Measurements from ENCODE around the gene DDX21.
"Not testable (repeated sequence)": the region's sequence is repeated elsewhere in the genome, so short reads cannot be mapped to it uniquely, and the experiment has no call there.

GRCh38 chr10:68979738-68980137 lies 23.8 kb downstream of the DDX21 start:
- TF ChIP-seq, protein P1, sequence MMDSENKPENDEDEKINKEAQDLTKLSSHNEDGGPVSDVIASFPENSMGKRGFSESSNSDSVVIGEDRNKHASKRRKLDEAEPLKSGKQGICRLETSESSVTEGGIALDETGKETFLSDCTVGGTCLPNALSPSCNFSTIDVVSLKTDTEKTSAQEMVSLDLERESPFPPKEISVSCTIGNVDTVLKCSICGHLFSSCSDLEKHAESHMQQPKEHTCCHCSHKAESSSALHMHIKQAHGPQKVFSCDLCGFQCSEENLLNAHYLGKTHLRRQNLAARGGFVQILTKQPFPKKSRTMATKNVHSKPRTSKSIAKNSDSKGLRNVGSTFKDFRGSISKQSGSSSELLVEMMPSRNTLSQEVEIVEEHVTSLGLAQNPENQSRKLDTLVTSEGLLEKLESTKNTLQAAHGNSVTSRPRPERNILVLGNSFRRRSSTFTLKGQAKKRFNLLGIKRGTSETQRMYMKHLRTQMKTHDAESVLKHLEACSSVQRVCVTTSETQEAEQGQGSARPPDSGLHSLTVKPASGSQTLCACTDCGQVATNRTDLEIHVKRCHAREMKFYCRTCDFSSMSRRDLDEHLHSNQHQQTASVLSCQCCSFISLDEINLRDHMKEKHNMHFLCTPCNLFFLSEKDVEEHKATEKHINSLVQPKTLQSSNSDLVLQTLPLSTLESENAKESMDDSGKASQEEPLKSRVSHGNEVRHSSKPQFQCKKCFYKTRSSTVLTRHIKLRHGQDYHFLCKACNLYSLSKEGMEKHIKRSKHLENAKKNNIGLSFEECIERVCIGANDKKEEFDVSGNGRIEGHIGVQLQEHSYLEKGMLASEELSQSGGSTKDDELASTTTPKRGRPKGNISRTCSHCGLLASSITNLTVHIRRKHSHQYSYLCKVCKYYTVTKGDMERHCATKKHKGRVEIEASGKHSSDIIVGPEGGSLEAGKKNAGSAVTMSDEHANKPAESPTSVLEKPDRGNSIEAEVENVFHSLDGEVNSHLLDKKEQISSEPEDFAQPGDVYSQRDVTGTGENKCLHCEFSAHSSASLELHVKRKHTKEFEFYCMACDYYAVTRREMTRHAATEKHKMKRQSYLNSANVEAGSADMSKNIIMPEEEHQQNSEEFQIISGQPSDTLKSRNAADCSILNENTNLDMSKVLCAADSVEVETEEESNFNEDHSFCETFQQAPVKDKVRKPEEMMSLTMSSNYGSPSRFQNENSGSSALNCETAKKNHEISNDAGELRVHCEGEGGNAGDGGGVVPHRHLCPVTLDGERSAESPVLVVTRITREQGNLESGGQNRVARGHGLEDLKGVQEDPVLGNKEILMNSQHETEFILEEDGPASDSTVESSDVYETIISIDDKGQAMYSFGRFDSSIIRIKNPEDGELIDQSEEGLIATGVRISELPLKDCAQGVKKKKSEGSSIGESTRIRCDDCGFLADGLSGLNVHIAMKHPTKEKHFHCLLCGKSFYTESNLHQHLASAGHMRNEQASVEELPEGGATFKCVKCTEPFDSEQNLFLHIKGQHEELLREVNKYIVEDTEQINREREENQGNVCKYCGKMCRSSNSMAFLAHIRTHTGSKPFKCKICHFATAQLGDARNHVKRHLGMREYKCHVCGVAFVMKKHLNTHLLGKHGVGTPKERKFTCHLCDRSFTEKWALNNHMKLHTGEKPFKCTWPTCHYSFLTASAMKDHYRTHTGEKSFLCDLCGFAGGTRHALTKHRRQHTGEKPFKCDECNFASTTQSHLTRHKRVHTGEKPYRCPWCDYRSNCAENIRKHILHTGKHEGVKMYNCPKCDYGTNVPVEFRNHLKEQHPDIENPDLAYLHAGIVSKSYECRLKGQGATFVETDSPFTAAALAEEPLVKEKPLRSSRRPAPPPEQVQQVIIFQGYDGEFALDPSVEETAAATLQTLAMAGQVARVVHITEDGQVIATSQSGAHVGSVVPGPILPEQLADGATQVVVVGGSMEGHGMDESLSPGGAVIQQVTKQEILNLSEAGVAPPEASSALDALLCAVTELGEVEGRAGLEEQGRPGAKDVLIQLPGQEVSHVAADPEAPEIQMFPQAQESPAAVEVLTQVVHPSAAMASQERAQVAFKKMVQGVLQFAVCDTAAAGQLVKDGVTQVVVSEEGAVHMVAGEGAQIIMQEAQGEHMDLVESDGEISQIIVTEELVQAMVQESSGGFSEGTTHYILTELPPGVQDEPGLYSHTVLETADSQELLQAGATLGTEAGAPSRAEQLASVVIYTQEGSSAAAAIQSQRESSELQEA (CRISPR knock-in tag; IDR thresholded peaks at IDR 0.05; ENCODE audit: not compliant biosample characterization), result not testable (repeated sequence)
- not testable (repeated sequence) for TF ChIP-seq ATAD3A (CRISPR knock-in tag; IDR thresholded peaks at IDR 0.05); GABPA (IDR thresholded peaks at IDR 0.05; ENCODE audit: low read depth, low read length); GABPA (CRISPR knock-in tag; IDR thresholded peaks at IDR 0.05; ENCODE audit: low read depth); JUN (CRISPR knock-in tag; IDR thresholded peaks at IDR 0.05); RFX5 (IDR thresholded peaks at IDR 0.05; ENCODE audit: low read depth, low read length); ZNF282 (IDR thresholded peaks at IDR 0.05; ENCODE audit: partially characterized antibody); ZNF644 (CRISPR knock-in tag; IDR thresholded peaks at IDR 0.05; ENCODE audit: low read depth); CEBPB (IDR thresholded peaks at IDR 0.05; ENCODE audit: borderline replicate concordance, low read depth, low read length); NR3C1 (CRISPR knock-in tag; IDR thresholded peaks at IDR 0.05); POLR2AphosphoS5 (IDR thresholded peaks at IDR 0.05; ENCODE audit: low read depth, low read length); EZH2 (conservative IDR thresholded peaks at IDR 0.05; ENCODE audit: low read depth, low read length); ZSCAN22 (CRISPR knock-in tag; IDR thresholded peaks at IDR 0.05)
- TF ChIP-seq, protein P2, sequence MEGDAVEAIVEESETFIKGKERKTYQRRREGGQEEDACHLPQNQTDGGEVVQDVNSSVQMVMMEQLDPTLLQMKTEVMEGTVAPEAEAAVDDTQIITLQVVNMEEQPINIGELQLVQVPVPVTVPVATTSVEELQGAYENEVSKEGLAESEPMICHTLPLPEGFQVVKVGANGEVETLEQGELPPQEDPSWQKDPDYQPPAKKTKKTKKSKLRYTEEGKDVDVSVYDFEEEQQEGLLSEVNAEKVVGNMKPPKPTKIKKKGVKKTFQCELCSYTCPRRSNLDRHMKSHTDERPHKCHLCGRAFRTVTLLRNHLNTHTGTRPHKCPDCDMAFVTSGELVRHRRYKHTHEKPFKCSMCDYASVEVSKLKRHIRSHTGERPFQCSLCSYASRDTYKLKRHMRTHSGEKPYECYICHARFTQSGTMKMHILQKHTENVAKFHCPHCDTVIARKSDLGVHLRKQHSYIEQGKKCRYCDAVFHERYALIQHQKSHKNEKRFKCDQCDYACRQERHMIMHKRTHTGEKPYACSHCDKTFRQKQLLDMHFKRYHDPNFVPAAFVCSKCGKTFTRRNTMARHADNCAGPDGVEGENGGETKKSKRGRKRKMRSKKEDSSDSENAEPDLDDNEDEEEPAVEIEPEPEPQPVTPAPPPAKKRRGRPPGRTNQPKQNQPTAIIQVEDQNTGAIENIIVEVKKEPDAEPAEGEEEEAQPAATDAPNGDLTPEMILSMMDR (CRISPR knock-in tag; IDR thresholded peaks at IDR 0.05), result not testable (repeated sequence)
- TF ChIP-seq, protein P3, sequence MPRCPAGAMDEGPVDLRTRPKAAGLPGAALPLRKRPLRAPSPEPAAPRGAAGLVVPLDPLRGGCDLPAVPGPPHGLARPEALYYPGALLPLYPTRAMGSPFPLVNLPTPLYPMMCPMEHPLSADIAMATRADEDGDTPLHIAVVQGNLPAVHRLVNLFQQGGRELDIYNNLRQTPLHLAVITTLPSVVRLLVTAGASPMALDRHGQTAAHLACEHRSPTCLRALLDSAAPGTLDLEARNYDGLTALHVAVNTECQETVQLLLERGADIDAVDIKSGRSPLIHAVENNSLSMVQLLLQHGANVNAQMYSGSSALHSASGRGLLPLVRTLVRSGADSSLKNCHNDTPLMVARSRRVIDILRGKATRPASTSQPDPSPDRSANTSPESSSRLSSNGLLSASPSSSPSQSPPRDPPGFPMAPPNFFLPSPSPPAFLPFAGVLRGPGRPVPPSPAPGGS (CRISPR knock-in tag; IDR thresholded peaks at IDR 0.05), result not testable (repeated sequence)

Measured in HepG2 (cell line).